GM06990 (cell line): Measurements from ENCODE around the gene TPST2.
"Not testable (repeated sequence)": the region's sequence is repeated elsewhere in the genome, so short reads cannot be mapped to it uniquely, and the experiment has no call there.

ENCODE experiments used
- DNase-seq: peaks from one replicate; pipeline ENCODE4 v3.0.0-alpha.2; 2011; ENCODE audit not compliant: insufficient read length; ENCODE audit errors: extremely low read depth
- H3K27me3 ChIP-seq: replicated peaks from 2 replicates; pipeline ENCODE4 v1.6.0; 2011; ENCODE audit warnings: low read length; ENCODE audit not compliant: control insufficient read depth, insufficient read depth
- H3K36me3 ChIP-seq: 2 replicates; pipeline ENCODE4 v1.5.1; 2011; ENCODE audit warnings: low read length; ENCODE audit not compliant: control insufficient read depth, insufficient read depth
- H3K4me3 ChIP-seq: replicated peaks from 2 replicates; pipeline ENCODE4 v1.5.1; 2011; ENCODE audit warnings: low read depth, mild to moderate bottlenecking, control low read depth, low read length
- CTCF ChIP-seq: IDR thresholded peaks from 2 replicates; pipeline ENCODE4 v1.5.1; 2011; ENCODE audit warnings: low read length, control low read depth, mild to moderate bottlenecking, inconsistent platforms; ENCODE audit not compliant: insufficient read depth, poor library complexity, severe bottlenecking

TPST2 gene

DNA sequence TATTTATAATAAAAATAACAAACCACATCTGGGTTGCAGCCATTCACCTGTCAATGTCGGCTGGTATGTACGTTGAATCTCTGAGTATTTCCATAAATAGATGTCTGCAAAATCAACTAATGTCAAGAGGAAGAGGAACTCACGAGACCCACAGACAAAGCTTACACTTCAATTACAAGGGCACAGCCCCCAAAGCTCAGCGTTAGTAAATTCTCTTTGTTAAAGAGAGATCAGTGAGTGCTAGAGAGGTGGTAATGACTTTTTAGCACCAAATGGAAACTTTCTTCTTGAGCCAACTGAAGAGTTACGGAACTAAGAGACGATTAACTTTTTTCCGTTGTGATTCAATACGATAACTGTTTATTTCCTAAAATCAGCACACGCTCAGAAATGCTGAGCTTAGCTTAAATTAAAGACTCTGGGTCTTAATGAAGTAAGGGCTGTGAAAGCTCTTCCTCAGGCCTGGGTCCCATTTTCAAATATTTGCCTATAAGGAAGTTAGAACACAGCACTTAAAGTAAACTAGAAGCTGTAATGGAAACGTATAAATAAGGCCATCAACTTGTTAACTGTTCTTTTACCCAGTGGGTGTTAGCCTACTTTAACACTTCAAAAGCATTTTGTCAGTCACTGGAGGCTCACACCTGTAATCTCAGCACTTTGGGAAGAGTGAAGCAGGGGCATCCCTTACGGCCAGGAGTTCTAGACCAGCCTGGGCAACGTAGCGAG, 54.9 kb downstream of the TPST2 start:
- Histone ChIP-seq H3K4me3 (no peak overlapping the region), H3K27me3 (no peaks in the 10 kb centered on the region), H3K36me3 (peaks cover 3% of the 10 kb centered on the region; the same call in 1 of the 2 replicates)
- TF ChIP-seq CTCF: no peak
- peak; percentile 44 for DNase-seq

DNA sequence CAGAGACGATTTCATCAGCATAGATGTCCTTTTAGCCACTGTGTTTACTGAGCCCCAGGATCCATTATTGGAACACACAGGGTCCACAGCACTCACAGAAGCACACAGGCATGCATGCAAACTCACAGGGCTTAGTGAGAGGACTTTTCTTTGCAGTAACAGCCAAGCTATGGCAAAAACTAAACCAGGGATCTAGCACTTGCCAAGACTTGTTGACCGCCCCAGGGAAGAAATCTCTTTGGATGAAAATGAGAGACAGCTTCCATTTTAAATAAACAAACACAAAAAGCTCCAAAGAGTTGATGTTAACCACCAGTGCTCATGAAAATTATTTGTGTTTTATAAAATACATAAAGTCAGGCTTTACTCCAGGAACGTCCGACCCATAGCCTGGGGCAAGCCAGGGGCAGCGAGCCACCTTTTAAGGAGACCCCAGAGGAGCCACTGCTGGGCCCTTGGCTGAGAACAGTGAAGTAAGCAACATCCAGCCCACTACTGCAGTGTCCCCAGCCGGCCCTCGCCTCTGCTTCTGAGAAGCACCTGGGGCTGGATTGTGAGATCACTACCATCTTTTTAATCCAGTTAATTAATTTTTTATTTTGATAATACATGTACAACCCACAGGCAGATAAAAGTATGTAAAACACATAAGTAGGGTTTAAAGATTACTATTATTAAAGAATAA, 55.6 kb downstream of the TPST2 start:
- no peak for TF ChIP-seq CTCF
- H3K4me3 ChIP-seq: no peak overlapping the region
- no peaks in the 10 kb centered on the region for H3K27me3 ChIP-seq
- H3K36me3 ChIP-seq: peaks cover 3% of the 10 kb centered on the region; the same call in 1 of the 2 replicates
- DNase-seq: no peak

GRCh38 chr22:26529345-26529744, 60.6 kb downstream of the TPST2 start:
- DNase-seq: no peak
- no peak overlapping the region for H3K4me3 ChIP-seq
- H3K36me3 ChIP-seq: peaks cover 6% of the 10 kb centered on the region
- no peak for TF ChIP-seq CTCF
- H3K27me3 ChIP-seq: no peaks in the 10 kb centered on the region

DNA sequence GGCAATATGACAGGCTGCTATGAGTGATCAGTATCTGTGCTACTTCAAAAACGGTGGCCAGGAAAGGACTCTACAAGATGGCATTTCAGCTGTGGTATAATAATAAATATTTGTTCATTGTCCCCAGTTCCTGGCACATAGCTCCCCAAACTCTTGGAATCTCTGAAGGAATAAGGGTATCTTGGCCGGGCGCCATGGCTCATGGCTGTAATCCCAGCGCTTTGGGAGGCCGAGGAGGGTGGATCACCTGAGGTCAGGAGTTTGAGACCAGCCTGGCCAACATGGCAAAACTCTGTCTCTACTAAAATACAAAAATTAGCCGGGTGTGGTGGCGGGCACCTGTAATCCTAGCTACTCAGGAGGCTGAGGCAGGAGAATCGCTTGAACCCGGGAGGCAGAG, 61.4 kb downstream of the TPST2 start:
- H3K4me3 ChIP-seq, H3K27me3 ChIP-seq, DNase-seq, H3K36me3 ChIP-seq: not testable (repeated sequence)

- Histone ChIP-seq H3K36me3 (peaks cover 6% of the 10 kb centered on the region), H3K4me3 (no peak overlapping the region), H3K27me3 (no peaks in the 10 kb centered on the region)
- no peak for TF ChIP-seq CTCF
- no peak for DNase-seq
These were observed 62.1 kb downstream of the TPST2 start for GRCh38 chr22:26527574-26528465.

- Histone ChIP-seq H3K27me3 (no peaks in the 10 kb centered on the region), H3K4me3 (no peak overlapping the region), H3K36me3 (peaks cover 6% of the 10 kb centered on the region)
- DNase-seq: no peak
- no peak for TF ChIP-seq CTCF
These were observed 62.8 kb downstream of the TPST2 start for GRCh38 chr22:26527167-26527566.
